HepG2 (cell line): ENCODE results near the gene MT1F. TPM values are rescaled to one million over a fixed set of nuclear protein-coding genes. Genes with fewer than 3 reads are reported as not detected.

Experiments used
- ERF ChIP-seq: IDR thresholded peaks from 2 replicates; pipeline ENCODE4 v1.6.1; 2018; ENCODE audit warnings: missing biosample characterization, missing genetic modification reagents
- HNRNPL ChIP-seq: fragments of 200-400 bp; formaldehyde crosslinking; IDR thresholded peaks from 2 replicates; pipeline ENCODE4 v1.6.1; 2017; ENCODE audit warnings: mild to moderate bottlenecking, low read depth, low read length
- SKI ChIP-seq: fragments of 450-650 bp; IDR thresholded peaks from one replicate; pipeline ENCODE4 v1.6.1; 2018; ENCODE audit warnings: mild to moderate bottlenecking; ENCODE audit not compliant: partially characterized antibody
- TEAD3 ChIP-seq: optimal IDR thresholded peaks from 2 replicates; pipeline ENCODE3; 2016; ENCODE audit warnings: borderline replicate concordance
- ZNF292 ChIP-seq: sonication (generic); formaldehyde crosslinking; IDR thresholded peaks from 2 replicates; pipeline ENCODE4 v1.8.1; 2022; ENCODE audit warnings: mild to moderate bottlenecking, low read depth, missing genetic modification reagents, borderline replicate concordance
- ZNF607 ChIP-seq: sonication (generic); formaldehyde crosslinking; IDR thresholded peaks from 2 replicates; pipeline ENCODE4 v1.5.1; 2020; ENCODE audit warnings: missing genetic modification reagents, mild to moderate bottlenecking, borderline replicate concordance
- polyA plus RNA-seq, 8 experiments: library from polyadenylated mRNA; depleted of rRNA in 3 of 8; stranded (reverse) in 7 of 8; unstranded in 1 of 8; fragments of >200 nt; fragmentation: Illumina TruSeq in 4 of 8; extraction: Trizol in 4 of 8; gene quantifications; 2 replicates each; pipeline versions ENCODE4 v1.2.1 to v1.2.3, GENCODE V29; 2011 to 2016; ENCODE audit warnings: low read depth in 4 of 8, missing spikeins in 1 of 8, mixed read lengths in 1 of 8; ENCODE audit not compliant: insufficient read depth in 1 of 8
- total RNA-seq, 5 experiments: library from RNA; depleted of rRNA; stranded (reverse); fragments of >200 nt; fragmentation: Illumina TruSeq; extraction: Trizol; gene quantifications; 2 replicates each; pipeline ENCODE4 v1.2.3, GENCODE V29; 2016; ENCODE audit warnings: low read depth in 1 of 5
- TF ChIP-seq, protein P1 (sequence below): sonication (generic); formaldehyde crosslinking; IDR thresholded peaks from 2 replicates; pipeline ENCODE4 v1.5.1; 2020; ENCODE audit warnings: mild to moderate bottlenecking, missing genetic modification reagents, borderline replicate concordance
- TF ChIP-seq, protein P2 (sequence below): IDR thresholded peaks from 2 replicates; pipeline ENCODE4 v1.6.1; 2016; ENCODE audit warnings: mild to moderate bottlenecking

MT1F gene
- total and polyA plus RNA-seq, 2 of the 13 experiments (the other 11 are each of a cell fraction or from before 2014, with no cell fraction given): 1.9 to 169 TPM

DNA sequence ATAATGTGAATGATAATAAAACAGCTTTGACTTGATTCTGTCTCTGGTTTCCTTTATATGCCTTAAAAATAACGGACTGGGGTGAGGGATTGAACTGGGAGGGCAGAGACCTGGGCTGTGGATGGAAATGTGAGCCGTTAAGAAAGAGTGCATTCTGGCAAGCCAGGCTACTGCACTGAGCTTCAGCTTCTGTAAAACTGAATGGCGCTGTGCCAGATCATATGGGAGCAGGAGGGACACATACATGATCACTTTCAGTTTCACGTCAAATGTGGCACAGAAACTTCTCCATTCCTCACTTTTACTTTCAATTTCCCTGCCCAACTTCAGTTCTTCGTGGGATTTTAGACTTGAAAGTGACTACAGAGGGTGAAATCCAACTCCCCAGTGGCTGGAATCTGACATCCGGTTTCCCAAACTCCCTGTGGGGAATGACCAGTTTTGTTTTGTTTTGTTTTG lies 48.3 kb upstream of the MT1F start (continued):
- TF ChIP-seq, protein P1, sequence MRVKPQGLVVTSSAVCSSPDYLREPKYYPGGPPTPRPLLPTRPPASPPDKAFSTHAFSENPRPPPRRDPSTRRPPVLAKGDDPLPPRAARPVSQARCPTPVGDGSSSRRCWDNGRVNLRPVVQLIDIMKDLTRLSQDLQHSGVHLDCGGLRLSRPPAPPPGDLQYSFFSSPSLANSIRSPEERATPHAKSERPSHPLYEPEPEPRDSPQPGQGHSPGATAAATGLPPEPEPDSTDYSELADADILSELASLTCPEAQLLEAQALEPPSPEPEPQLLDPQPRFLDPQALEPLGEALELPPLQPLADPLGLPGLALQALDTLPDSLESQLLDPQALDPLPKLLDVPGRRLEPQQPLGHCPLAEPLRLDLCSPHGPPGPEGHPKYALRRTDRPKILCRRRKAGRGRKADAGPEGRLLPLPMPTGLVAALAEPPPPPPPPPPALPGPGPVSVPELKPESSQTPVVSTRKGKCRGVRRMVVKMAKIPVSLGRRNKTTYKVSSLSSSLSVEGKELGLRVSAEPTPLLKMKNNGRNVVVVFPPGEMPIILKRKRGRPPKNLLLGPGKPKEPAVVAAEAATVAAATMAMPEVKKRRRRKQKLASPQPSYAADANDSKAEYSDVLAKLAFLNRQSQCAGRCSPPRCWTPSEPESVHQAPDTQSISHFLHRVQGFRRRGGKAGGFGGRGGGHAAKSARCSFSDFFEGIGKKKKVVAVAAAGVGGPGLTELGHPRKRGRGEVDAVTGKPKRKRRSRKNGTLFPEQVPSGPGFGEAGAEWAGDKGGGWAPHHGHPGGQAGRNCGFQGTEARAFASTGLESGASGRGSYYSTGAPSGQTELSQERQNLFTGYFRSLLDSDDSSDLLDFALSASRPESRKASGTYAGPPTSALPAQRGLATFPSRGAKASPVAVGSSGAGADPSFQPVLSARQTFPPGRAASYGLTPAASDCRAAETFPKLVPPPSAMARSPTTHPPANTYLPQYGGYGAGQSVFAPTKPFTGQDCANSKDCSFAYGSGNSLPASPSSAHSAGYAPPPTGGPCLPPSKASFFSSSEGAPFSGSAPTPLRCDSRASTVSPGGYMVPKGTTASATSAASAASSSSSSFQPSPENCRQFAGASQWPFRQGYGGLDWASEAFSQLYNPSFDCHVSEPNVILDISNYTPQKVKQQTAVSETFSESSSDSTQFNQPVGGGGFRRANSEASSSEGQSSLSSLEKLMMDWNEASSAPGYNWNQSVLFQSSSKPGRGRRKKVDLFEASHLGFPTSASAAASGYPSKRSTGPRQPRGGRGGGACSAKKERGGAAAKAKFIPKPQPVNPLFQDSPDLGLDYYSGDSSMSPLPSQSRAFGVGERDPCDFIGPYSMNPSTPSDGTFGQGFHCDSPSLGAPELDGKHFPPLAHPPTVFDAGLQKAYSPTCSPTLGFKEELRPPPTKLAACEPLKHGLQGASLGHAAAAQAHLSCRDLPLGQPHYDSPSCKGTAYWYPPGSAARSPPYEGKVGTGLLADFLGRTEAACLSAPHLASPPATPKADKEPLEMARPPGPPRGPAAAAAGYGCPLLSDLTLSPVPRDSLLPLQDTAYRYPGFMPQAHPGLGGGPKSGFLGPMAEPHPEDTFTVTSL (CRISPR knock-in tag): no peak
- TF ChIP-seq TEAD3 (CRISPR knock-in tag): peak; percentile 4
- TF ChIP-seq HNRNPL: 0 out of 2 replicates have a peak, but pooled peaks have one; percentile 12
- TF ChIP-seq ZNF607: peak; percentile 67; the same call in 1 of the 2 replicates
- no peak for TF ChIP-seq SKI
- TF ChIP-seq, protein P2, sequence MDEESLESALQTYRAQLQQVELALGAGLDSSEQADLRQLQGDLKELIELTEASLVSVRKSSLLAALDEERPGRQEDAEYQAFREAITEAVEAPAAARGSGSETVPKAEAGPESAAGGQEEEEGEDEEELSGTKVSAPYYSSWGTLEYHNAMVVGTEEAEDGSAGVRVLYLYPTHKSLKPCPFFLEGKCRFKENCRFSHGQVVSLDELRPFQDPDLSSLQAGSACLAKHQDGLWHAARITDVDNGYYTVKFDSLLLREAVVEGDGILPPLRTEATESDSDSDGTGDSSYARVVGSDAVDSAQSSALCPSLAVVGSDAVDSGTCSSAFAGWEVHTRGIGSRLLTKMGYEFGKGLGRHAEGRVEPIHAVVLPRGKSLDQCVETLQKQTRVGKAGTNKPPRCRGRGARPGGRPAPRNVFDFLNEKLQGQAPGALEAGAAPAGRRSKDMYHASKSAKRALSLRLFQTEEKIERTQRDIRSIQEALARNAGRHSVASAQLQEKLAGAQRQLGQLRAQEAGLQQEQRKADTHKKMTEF (CRISPR knock-in tag): 0 out of 2 replicates have a peak, but pooled peaks have one; percentile 13
- peak; percentile 34; the same call in 1 of the 2 replicates for TF ChIP-seq ZNF292
- TF ChIP-seq ERF (CRISPR knock-in tag): peak; percentile 57; the same call in 1 of the 2 replicates
